HG02981 (cell line): ENCODE data around the gene TSHZ2.

Experiments
- ATAC-seq: cut with Tn5 transposase; IDR thresholded peaks from one replicate; pipeline ENCODE4 v1.9.1; 2021; ENCODE audit warnings: mild to moderate bottlenecking, moderate library complexity; ENCODE audit not compliant: unreplicated experiment

The TSHZ2 gene

DNA sequence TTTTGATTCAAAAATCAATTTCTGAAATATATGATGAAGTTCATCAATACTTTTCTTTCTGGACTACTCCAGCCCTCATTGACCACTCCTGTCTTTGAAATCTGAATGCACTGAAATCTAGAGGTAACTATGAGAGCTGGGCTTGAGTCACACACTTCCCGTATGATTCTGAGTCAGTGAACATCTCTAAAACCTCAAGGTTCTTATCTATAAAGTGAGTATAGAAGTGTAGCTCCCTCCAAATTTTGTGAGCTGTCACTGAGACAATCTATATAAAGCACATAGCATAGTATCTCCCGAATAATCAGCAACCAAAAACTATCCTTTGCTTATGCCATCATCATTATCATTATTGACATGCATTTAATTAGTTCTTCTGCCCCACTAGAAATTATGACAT lies 182.4 kb downstream of the TSHZ2 start:
- no peak for ATAC-seq

DNA sequence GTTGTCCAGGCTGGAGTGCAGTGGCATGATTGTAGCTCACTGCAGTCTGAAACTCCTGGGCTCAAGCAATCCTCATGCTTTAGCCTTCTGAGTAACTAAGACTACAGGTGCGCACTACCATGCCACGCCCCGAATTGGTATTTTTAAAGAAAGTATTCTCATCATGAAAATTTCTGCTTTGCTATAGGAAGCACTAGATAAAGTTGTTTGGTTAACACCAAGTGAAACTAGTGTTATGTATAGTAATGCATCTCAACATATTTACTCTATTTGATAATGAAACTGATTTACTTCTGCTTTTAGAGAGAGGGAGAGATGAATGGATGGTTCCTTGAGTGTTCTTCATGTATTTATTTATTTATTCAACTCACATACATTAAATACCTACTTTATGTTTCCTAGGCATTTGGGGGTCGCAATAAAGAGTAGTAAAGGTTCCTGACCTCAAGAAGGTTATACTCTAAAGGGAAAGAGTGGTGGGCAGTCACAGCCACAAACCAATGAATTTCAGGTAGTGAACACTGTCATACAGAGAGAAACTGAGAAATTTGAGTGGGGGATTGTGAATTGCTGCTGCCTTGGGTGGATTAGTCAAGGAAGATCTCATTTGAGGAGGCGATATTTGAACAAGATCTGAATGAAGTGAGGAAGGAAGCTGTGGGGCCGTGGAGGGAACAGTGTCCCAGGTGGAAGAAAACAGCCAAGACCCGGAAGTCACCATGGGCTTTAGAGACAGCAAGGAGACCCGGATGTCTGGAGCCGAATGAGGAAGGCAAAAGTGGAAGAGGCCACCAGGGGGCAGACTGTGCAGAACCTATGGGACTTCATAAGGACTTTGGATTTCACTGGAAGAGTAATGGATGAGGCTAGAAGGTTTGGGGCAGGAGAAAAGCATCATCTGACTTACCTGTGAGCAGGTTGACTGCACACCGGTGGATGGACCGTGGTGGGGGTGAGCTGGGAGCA lies 185.6 kb downstream of the TSHZ2 start:
- peak; percentile 66 for ATAC-seq

- ATAC-seq: no peak
Measured at GRCh38 chr20:53159160-53159559, 187.0 kb downstream of the TSHZ2 start.

DNA sequence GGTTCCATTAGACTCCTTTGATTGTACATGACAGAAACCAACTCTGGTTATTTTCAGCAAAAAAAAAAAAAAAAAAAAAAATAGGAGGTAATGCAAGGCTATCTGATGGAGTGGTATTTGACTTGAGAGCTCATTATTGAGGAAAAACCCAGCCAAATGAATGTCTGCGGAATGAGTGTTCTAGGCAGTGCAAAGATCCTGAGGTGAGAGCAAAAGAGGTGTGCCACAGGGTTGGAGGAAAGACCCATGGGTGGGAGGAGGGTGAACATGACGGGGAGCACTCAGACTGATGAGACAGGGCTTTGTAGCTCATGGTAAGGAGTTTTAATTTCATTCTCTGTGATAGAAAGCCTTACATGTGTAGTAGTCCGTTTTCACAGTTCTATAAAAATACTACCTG lies 188.9 kb downstream of the TSHZ2 start:
- ATAC-seq: no peak

DNA sequence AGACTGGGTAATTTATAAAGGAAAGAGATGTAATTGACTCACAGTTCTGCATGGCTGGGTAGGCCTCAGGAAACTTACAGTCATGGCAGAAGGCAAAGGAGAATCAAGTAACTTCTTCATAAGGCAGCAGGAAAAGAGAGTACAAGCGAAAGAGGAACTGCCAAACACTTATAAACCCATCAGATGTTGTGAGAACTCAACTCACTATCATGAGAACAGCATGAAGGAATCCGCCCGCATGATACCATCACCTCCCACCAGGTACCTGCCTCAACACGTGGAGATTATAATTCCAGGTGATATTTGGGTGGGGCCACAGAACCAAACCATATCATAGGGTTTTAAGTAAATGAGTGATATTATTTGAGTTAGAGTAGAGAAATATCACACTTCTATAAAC lies 189.3 kb downstream of the TSHZ2 start:
- no peak for ATAC-seq

DNA sequence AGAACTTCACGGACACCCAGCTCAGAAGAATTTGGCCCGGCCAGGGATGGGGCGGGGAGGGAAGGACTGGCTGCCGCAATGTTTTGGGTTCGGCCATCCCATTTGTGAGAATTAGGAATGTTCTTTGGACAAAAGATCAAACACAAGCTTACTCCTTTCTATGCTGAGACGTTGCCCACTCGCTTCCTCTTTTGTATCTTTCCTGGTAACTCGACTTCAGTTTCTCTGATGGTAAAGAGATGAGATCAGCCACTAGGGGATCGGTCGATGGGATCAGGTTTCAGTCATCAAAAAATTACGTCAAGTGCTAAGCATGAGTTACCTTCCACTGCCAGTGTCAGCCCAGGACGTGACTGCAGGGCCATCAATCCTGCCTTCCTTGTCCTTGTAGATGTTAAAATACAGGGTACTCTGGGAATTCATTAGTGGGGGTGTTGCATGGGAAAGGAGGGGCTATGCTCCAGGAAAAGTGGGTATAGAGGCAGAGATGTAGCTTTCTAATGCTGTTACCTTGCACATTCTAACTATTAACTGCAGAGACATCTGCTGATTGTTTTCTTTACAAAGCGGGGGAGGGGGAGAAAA lies 190.2 kb downstream of the TSHZ2 start:
- no peak for ATAC-seq

GRCh38 chr20:53163486-53163885 lies 191.3 kb downstream of the TSHZ2 start:
- no peak for ATAC-seq

DNA sequence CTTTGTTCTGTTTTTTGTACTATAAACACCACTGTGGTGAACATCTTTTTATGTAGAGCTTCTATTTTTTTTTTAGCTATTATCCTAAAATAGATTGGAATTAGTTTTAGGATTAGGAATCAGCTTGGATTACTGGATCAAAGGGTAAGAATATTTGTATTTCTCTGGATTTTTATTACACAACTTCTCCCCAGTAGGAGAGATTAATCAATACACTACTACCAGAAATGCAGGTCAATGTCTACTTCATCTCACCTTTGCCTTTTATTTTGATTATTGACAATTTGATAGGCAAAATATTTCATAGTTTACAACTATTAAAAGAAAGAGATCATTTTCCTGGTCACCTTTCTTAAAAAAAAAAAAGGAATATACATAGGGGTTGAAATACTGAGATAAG lies 191.9 kb downstream of the TSHZ2 start:
- no peak for ATAC-seq

DNA sequence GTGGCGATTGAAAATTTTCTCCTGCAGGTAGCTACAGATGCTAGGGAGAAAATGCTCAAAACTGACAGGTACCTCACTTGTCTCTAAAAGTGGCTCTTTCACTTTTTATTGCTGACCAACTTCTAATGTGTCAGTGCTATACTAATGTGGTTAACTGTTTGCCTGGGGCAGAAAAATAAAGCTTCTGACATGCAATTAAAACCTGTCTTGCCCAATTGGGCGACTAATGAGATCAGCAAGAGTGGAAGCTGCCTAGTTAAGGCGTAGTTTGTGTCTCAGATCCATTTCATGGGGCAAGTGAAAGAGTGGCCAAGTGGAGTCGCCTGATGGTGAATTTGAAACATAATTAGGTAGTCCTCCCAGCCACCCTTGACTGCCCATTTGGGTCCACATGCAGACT lies 193.3 kb downstream of the TSHZ2 start:
- no peak for ATAC-seq

DNA sequence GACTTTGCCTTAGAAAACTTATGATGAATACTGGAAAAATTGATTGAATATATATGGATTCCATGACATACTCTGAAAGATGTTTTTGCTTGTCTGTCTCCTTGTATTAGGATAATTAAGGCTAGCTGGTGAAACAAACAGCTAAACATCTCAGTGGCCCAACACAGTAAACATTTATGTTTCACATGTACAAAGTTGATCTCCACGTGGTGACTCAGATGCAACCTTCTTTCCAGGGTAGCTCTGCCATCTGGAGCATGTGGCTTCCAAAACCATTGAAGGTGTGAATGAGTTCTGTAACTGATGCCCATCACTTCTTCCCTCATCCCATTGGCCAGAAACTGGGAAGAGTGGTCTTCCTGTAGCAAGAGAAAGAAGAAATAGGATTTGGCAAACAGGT lies 196.3 kb downstream of the TSHZ2 start:
- no peak for ATAC-seq

- ATAC-seq: no peak
Measured at GRCh38 chr20:53170196-53170595, 198.0 kb downstream of the TSHZ2 start.

- no peak for ATAC-seq
Measured at GRCh38 chr20:53171065-53171464, 198.9 kb downstream of the TSHZ2 start.

DNA sequence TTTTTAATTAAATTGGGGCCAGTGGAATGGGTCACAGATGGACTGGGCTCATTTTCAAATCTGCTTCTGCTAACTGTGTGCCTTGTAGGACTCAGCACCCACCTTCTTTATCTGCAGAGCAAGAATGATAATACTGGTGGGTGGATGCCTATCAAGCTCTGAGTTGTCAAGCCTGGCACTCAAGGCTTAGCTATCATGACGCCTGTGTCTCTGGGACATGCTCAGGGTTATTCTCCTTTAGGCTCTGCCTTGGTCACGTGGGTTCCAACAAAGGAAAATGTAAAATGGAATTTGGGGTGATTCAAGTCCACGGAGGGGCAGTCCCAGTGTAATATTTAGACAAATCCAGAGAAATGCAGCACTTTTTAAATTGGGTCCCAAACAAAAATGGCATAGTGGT lies 202.3 kb downstream of the TSHZ2 start:
- no peak for ATAC-seq

DNA sequence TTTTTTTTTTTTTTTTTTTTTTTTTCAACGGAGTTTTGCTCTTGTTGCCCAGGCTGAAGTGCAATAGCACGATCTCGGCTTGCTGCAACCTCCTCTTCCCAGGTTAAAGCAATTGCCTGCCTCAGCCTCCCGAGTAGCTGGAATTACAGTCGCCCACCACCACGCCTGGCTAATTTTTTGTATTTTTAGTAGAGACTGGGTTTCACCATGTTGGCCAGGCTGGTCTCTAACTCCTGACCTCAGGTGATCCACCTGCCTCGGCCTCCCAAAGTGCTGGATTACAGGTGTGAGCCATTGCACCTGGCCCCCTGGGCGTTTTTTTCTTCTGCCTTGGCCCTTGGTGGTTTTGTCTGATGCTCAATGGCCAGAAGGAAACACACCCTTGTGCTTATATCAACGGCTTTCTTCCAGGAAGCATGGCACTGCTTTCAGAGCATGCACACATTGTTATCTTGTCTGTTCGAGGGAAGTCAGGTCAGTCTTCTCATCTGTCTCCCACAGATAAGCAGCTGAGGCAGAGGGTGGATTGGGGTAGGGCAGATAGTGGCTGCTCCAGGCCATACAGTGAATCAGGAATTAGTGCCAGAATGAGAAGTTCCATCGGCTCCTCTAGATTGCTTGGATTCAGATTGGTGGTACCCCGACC lies 203.1 kb downstream of the TSHZ2 start:
- no peak for ATAC-seq

- ATAC-seq: no peak
Measured at GRCh38 chr20:53176134-53176533, 204.0 kb downstream of the TSHZ2 start.

DNA sequence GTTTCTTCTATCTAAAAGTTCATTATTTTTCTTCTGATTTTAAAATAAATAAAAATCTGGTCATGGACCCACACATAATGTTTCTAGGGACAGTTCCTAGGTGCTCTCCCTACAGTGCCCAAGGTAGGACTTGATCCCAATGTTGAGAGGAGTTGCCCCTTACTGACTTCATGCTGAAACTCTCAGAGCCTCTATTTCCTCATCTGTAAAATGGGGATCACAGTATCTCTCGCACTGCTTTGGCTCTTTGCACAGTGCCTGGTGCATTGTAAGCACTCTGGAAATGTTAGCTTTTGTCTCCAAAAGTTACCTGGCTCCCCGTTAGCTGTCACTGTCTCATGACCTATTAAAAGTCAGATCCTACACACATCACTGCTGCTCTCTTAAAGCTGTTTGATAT lies 205.5 kb downstream of the TSHZ2 start:
- ATAC-seq: no peak

- no peak for ATAC-seq
Measured at GRCh38 chr20:53179749-53180148, 207.6 kb downstream of the TSHZ2 start.

DNA sequence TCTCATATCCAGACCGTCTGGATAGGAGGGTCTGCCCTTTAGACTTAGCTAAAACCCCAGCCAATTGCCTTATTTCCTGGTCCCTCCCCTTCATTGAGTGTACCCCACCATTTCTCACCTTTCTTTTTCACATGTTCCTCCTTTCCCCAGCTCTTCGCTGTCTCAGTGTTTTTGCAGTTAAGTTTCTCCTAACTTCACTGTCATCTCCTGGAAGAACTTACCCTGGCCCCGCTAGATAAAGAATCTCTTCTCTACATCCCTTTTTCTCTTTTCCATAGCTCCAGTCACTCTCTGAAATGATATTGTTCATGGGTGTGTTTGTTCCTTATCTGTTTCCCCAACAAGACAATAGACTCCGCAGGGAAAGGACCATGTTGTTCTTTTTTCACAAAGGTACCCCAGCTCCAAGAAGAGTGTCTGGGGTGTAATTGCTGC lies 208.8 kb downstream of the TSHZ2 start:
- no peak for ATAC-seq

DNA sequence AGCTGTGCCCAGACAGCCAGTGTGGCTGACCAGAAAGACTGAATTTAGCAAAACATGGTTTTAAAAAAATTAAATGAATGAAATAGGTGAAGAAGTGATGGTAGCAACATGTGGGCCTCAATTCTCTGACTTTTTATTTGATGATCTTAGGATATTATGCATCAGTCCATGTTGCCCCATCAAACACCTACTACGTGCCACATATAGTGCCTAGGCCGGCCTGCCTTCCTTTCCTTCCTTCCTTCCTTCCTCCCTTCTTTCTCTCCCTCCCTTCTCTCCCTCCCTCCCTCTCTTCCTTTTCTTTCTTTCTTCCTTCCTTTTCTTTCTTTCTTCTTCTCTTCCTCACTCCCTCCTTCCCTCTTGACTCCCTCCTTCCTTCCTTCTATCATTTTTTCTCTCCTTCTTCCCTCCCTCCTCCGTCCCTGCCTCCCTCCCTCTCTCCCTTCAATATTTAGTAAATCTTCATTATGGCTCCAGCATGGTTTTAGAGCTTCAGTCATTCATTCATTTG lies 209.8 kb downstream of the TSHZ2 start:
- no peak for ATAC-seq

DNA sequence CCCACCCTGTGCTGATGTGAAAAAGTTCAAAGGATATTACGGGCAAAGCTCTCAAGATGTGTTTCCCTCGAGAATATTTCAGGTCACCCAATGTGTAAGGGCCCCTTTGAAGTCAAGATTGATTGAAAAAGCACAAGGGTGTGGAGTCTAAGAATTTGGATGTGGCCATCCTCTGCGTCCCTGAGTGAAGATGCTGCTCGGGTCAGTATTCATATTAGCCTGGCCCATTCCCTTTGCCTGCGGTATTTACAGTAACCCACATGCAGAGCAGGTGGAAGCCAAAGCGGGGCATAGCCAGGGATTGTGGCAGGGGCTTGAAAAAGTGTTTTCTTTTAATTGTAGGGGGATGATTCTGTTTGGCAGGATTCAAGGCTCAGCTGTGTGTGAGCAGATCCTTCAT lies 211.0 kb downstream of the TSHZ2 start:
- no peak for ATAC-seq

DNA sequence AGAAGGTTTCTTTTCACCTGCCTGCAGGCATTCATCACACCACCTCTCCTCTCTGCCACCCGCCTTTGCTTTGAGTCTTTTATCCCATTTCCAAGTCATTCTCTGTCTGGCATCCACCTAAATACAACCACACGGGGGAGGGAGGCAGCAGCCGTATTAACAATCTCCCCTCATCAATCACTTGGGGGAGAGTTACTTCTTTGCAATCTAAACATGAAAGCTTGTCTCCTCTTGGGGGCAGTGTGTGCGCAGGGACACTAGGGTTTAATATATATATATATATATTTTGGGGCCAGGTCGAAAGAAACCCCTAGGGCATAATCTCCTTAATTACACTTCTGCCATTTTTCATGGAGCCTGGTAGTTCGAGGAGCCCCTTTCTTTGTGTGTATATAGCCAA lies 214.5 kb downstream of the TSHZ2 start:
- no peak for ATAC-seq
